ENCODE results near the gene VWA5A.

- no peak for TF ChIP-seq CTCF (IDR thresholded peaks at IDR 0.05)
- TF ChIP-seq POLR2A (IDR thresholded peaks at IDR 0.05): no peak
These were observed 43.7 kb upstream of the VWA5A start for GRCh38 chr11:124071623-124071948.

Measured in tibial nerve (tissue), 3 donors.